Loucy (cell line): ENCODE measurements around the gene PAFAH1B1.
"Not testable (repeated sequence)": the region's sequence is repeated elsewhere in the genome, so short reads cannot be mapped to it uniquely, and the experiment has no call there.

Experiments used
- H2AFZ ChIP-seq: fragments of 200-600 bp; sonication (generic); 2 replicates; pipeline ENCODE4 v1.6.0; 2016; ENCODE audit warnings: antibody characterized with exemption, mild to moderate bottlenecking, low read length, moderate library complexity
- H3F3A ChIP-seq: fragments of 200-600 bp; 2 replicates; pipeline ENCODE4 v1.6.0; 2016; ENCODE audit warnings: antibody characterized with exemption, low read depth, mild to moderate bottlenecking
- H3K27me3 ChIP-seq: fragments of 200-600 bp; sonication (generic); 2 replicates; pipeline ENCODE4 v1.6.1; 2014; ENCODE audit warnings: low read length, mild to moderate bottlenecking; ENCODE audit not compliant: insufficient read depth, poor library complexity, severe bottlenecking
- H3K36me3 ChIP-seq: fragments of 200-600 bp; sonication (generic); 2 replicates; pipeline ENCODE4 v1.6.1; 2016; ENCODE audit warnings: low read length; ENCODE audit not compliant: insufficient read depth
- H3K4me1 ChIP-seq: fragments of 200-600 bp; sonication (generic); 2 replicates; pipeline ENCODE4 v1.5.1; 2014; ENCODE audit warnings: low read length, mild to moderate bottlenecking; ENCODE audit not compliant: insufficient read depth, poor library complexity, severe bottlenecking
- H3K4me2 ChIP-seq: fragments of 200-600 bp; sonication (generic); 2 replicates; pipeline ENCODE4 v1.6.0; 2014; ENCODE audit warnings: antibody characterized with exemption, low read length, low read depth, mild to moderate bottlenecking; ENCODE audit not compliant: poor library complexity, severe bottlenecking
- H3K4me3 ChIP-seq: fragments of 200-600 bp; sonication (generic); 2 replicates; pipeline ENCODE4 v1.5.1; 2014; ENCODE audit warnings: low read length, mild to moderate bottlenecking, mixed read lengths; ENCODE audit not compliant: poor library complexity, severe bottlenecking
- H3K79me2 ChIP-seq: fragments of 200-600 bp; sonication (generic); 2 replicates; pipeline ENCODE4 v1.6.1; 2014; ENCODE audit warnings: low read length; ENCODE audit not compliant: insufficient read depth
- H3K9ac ChIP-seq: fragments of 200-600 bp; sonication (generic); 2 replicates; pipeline ENCODE4 v1.6.0; 2014; ENCODE audit warnings: mild to moderate bottlenecking, low read depth, low read length, moderate library complexity; ENCODE audit not compliant: poor library complexity, severe bottlenecking
- H3K9me2 ChIP-seq: fragments of 200-600 bp; sonication (generic); replicated peaks from 2 replicates; pipeline ENCODE4 v1.6.1; 2016; ENCODE audit warnings: low read depth, low read length, mixed read lengths
- H3K9me3 ChIP-seq: fragments of 200-600 bp; sonication (generic); 2 replicates; pipeline ENCODE4 v1.6.1; 2014; ENCODE audit warnings: mild to moderate bottlenecking, antibody characterized with exemption, low read length, low read depth; ENCODE audit not compliant: insufficient read depth
- H4K20me1 ChIP-seq: fragments of 200-600 bp; sonication (generic); 2 replicates; pipeline ENCODE4 v1.6.0; 2014; ENCODE audit warnings: antibody characterized with exemption, low read length, mild to moderate bottlenecking; ENCODE audit not compliant: insufficient read depth, poor library complexity, severe bottlenecking
- CTCF ChIP-seq: fragments of 200-600 bp; sonication (generic); conservative IDR thresholded peaks from 2 replicates; pipeline ENCODE4 v1.5.1; 2014; ENCODE audit warnings: mild to moderate bottlenecking, antibody characterized with exemption, low read length
- EZH2phosphoT487 ChIP-seq: fragments of 200-600 bp; IDR thresholded peaks from 2 replicates; pipeline ENCODE4 v1.6.1; 2018; ENCODE audit warnings: antibody characterized with exemption, mild to moderate bottlenecking, moderate library complexity, borderline replicate concordance

Gene PAFAH1B1

DNA sequence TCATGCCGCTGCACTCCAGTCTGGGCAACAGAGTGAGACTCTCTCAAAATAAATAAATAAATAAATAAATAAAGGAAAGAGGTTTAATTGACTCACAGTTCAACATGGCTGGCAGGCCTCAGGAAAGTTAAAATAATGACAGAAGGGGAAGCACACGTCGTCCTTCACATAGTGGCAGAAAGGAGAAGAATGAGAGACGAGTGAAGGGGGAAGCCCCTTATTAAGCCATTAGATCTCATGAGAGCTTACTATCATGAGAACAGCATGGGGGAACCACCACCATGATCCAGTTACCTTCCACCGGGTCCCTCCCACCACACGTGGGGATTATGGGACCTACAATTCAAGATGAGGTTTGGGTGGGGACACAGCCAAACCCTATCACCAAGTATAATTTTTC, 54.5 kb downstream of the PAFAH1B1 start:
- H3F3A ChIP-seq, result no peaks in the 10 kb centered on the region
- no peaks in the 10 kb centered on the region for H3K27me3 ChIP-seq
- H3K9ac ChIP-seq, result no peak overlapping the region
- H3K4me2 ChIP-seq, result no peak overlapping the region
- no peaks in the 10 kb centered on the region for H3K4me1 ChIP-seq
- peaks cover 37% of the 10 kb centered on the region for H3K79me2 ChIP-seq
- no peak overlapping the region for H2AFZ ChIP-seq
- H3K4me3 ChIP-seq, result no peak overlapping the region
- no peaks in the 10 kb centered on the region for H3K9me3 ChIP-seq
- TF ChIP-seq EZH2phosphoT487, result no peak
- no peak for TF ChIP-seq CTCF
- H3K9me2 ChIP-seq, result no peaks in the 10 kb centered on the region
- peaks cover 16% of the 10 kb centered on the region for H4K20me1 ChIP-seq
- H3K36me3 ChIP-seq, result peaks cover 38% of the 10 kb centered on the region; the same call in 1 of the 2 replicates

- peaks cover 30% of the 10 kb centered on the region for H3K79me2 ChIP-seq
Measured at GRCh38 chr17:2649191-2649590, 55.7 kb downstream of the PAFAH1B1 start.

GRCh38 chr17:2652911-2653310, 59.5 kb downstream of the PAFAH1B1 start:
- not testable (repeated sequence) for H3K9me2 ChIP-seq, H3K4me1 ChIP-seq, H3K27me3 ChIP-seq, H2AFZ ChIP-seq, H3F3A ChIP-seq, H3K4me3 ChIP-seq, H3K9ac ChIP-seq, H3K4me2 ChIP-seq, H3K9me3 ChIP-seq
- peaks cover 60% of the 10 kb centered on the region for H3K79me2 ChIP-seq
- peaks cover 41% of the 10 kb centered on the region for H4K20me1 ChIP-seq
- H3K36me3 ChIP-seq, result peaks cover 34% of the 10 kb centered on the region; the same call in 1 of the 2 replicates

More at GRCh38 chr17:2649191-2649590, 55.7 kb downstream of the PAFAH1B1 start:
- Histone ChIP-seq H4K20me1 (peaks cover 18% of the 10 kb centered on the region), H3K36me3 (peaks cover 33% of the 10 kb centered on the region; the same call in 1 of the 2 replicates), H2AFZ (no peak overlapping the region), H3K4me1 (no peaks in the 10 kb centered on the region), H3K4me2 (no peak overlapping the region), H3K4me3 (no peak overlapping the region), H3K9ac (no peak overlapping the region), H3K9me3 (no peaks in the 10 kb centered on the region), H3K9me2 (no peaks in the 10 kb centered on the region), H3F3A (no peaks in the 10 kb centered on the region), H3K27me3 (no peaks in the 10 kb centered on the region)
- TF ChIP-seq CTCF, result no peak
- TF ChIP-seq EZH2phosphoT487, result no peak

- H3K27me3 ChIP-seq, result no peaks in the 10 kb centered on the region
- H3K79me2 ChIP-seq, result peaks cover 70% of the 10 kb centered on the region; the same call in 1 of the 2 replicates
- H3K36me3 ChIP-seq, result peaks cover 30% of the 10 kb centered on the region; the same call in 1 of the 2 replicates
- no peak overlapping the region for H2AFZ ChIP-seq
- no peak overlapping the region for H3K4me3 ChIP-seq
- H3K9me2 ChIP-seq, result no peaks in the 10 kb centered on the region
- TF ChIP-seq EZH2phosphoT487 (no peak), CTCF (no peak)
- no peaks in the 10 kb centered on the region for H3F3A ChIP-seq
- H3K9ac ChIP-seq, result no peak overlapping the region
- no peak overlapping the region for H3K4me2 ChIP-seq
- H3K4me1 ChIP-seq, result no peaks in the 10 kb centered on the region
- H3K9me3 ChIP-seq, result no peaks in the 10 kb centered on the region
- H4K20me1 ChIP-seq, result peaks cover 50% of the 10 kb centered on the region
Measured at GRCh38 chr17:2655546-2655945, 62.1 kb downstream of the PAFAH1B1 start.
